ENCODE data around the gene ATP1B4.
"Not testable (repeated sequence)": the region's sequence is repeated elsewhere in the genome, so short reads cannot be mapped to it uniquely, and the experiment has no call there.

ATP1B4 gene

GRCh38 chrX:120361764-120362305 is at the start of gene ATP1B4:
TSS of gene ATP1B4 (plus strand) at chrX:120362089. CDS start at chrX:120362169, 80 bp downstream.
- no peak for DNase-seq (ENCODE audit: low spot score)

DNA sequence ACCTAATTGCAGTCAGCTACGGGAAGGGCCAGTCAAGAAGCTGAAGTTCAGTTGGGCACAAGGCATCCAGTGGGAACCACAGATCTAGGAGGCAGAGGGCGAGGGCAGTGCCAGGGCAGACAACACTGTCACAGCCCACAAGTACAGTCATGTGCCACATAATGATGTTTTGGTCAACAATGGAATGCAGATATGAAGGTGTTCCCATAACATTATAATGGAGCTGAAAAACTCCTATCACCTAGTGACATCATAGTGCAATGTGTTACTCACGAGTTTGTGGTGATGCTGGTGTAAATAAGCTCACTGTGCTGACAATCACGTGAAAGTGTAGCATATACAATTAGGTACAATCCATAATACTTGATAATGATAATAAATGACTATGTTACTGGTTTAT is 46.1 kb upstream of the ATP1B4 start:
- DNase-seq (ENCODE audit: low spot score): no peak

- DNase-seq (ENCODE audit: low spot score): no peak
Observed at GRCh38 chrX:120316587-120317283, 45.2 kb upstream of the ATP1B4 start.

- no peak for DNase-seq (ENCODE audit: low spot score)
Observed at GRCh38 chrX:120318411-120318810, 43.5 kb upstream of the ATP1B4 start.

DNA sequence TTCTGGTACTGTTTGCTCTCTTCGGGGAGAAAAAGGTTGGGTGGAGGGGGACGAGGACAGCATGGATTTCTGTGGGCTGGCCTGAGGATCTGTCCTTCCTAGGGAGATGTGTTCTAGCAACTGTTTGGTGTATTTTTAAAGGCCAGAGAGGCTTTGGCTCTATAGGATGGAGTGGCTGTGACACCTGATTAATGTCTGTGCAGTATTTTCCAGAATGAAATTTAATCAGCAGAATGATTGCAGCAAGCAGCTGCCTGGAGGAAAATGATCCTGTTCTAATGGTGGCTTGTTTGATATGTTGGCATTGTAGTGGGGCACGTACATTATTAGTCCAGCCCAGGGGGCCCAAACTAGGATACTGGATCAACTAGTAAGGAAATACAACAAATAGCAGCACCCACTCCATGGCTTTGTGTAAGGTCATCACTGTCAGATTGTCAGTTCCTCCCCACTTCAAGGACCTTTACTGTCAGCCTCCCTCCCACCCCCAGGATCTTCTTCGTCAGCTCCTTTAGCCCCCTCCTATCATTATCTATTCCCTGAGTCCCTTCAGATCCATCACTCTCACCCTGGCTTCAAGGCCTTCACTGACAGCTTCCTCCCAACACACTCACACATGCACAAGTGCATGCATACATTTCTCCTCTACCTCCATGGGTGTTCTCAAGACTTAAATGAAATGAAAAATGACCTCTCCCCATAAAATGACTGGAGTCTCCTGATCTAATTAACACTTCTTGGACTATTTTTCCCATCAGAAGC is 40.2 kb upstream of the ATP1B4 start:
- no peak for DNase-seq (ENCODE audit: low spot score)

DNA sequence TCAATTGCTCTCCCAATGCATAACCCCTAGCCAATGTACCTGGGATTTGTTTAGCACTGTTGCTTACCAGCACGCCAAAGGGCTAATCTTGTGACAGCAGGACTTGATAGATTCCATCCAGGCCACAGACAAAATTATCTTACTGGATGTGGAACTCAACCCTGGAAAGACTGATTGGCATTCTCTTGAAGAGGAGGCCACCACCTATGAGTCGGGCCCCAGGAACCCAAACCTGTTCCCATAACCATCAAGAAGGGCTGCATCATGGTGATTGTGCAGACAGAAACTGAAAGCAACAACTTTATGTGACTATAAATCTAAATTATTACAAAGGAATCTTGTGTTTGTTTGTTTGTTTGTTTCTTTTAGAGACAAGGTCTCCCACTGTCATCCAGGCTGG is 30.8 kb upstream of the ATP1B4 start:
- no peak for DNase-seq (ENCODE audit: low spot score)

DNA sequence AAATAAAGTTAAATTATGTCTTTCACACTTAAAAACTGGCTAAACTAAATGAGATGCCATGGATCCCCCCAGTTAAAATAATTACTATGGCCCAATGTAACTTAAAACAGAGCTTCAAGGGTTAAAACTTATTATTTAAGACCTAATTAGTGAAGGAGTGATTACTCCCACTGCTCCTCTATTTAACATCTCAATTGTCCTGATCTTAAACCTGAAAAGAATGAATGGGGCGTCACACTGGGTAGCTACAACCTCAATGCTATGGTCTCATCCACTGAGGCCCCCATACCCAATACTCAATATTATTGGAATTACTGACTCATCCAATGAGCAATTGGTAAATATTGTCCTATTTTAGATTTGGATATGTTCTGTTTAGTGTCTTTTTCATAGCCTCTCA is 29.5 kb upstream of the ATP1B4 start:
- DNase-seq (ENCODE audit: low spot score): no peak

GRCh38 chrX:120334151-120334550 is 27.7 kb upstream of the ATP1B4 start:
- no peak for DNase-seq (ENCODE audit: low spot score)

- DNase-seq (ENCODE audit: low spot score): no peak
Observed at GRCh38 chrX:120334603-120335002, 27.3 kb upstream of the ATP1B4 start.

GRCh38 chrX:120335289-120335688 is 26.6 kb upstream of the ATP1B4 start:
- DNase-seq (ENCODE audit: low spot score): no peak

- DNase-seq (ENCODE audit: low spot score): no peak
Observed at GRCh38 chrX:120336899-120337298, 25.0 kb upstream of the ATP1B4 start.

- not testable (repeated sequence) for DNase-seq (ENCODE audit: low spot score)
Observed at GRCh38 chrX:120344566-120344965, 17.3 kb upstream of the ATP1B4 start.

GRCh38 chrX:120350450-120351138 is 11.3 kb upstream of the ATP1B4 start:
- DNase-seq (ENCODE audit: low spot score): no peak

DNA sequence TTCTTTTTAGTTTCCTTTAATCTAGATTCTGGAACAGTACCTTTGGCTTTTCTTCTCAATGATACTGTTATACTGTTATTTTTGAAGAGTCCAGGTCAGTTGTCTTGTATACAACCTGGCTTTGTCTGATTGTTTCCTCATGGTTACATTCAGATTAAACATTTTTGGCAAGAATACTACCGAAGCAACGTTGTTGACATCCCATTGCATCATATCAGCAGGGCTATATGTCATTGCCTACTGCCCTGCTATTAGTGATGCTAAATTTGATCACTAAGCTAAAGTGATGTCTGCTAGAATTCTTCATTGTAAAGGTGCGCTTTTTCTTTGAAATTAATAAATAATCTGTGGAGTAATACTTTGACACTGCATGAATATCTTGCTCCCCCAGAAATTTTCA is 5.8 kb upstream of the ATP1B4 start:
- DNase-seq (ENCODE audit: low spot score): no peak

GRCh38 chrX:120357186-120357585 is 4.7 kb upstream of the ATP1B4 start:
- no peak for DNase-seq (ENCODE audit: low spot score)

GRCh38 chrX:120358737-120359456 is 3.0 kb upstream of the ATP1B4 start:
- DNase-seq (ENCODE audit: low spot score): no peak

DNA sequence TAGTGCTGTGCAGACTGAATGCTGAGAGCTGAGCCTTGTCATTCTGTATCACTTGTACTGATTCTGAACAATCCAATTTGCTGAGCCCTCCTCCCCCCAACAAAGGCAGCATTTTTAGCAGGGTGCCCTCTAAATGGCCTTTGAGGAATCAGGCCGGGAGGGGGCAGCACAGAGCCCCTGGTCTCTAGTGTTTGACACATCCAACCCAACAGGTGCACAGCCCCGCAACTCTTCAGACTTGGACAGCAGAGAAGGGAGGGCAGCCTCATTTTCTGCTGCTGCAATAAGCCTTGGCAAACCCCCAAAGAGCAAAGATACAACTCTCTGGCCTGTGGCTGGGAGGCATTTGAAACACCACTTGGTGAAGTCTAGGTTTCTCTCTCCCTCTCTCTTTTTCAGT is 3.4 kb downstream of the ATP1B4 start:
- no peak for DNase-seq (ENCODE audit: low spot score)

- DNase-seq (ENCODE audit: low spot score): no peak
Observed at GRCh38 chrX:120365968-120366367, 4.1 kb downstream of the ATP1B4 start.

DNA sequence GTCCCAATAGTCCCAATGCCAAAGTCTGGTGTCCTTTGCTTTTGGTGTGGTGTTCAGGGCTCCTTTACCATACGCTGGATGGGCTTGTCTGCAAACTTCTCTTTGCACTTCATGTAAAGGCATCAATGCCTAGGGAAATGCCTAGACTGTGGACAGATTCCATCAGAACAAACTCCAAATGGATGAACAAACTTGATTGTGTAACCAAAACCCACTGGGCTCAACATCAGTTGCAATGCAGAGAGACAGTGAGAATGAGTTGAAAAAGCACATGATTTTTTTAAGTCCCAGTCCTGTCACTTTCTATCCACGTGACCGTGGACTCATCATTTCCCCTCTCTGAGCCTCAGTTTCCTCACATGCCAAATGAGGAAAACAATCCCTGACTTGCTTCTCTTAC is 4.9 kb downstream of the ATP1B4 start:
- DNase-seq (ENCODE audit: low spot score): no peak

DNA sequence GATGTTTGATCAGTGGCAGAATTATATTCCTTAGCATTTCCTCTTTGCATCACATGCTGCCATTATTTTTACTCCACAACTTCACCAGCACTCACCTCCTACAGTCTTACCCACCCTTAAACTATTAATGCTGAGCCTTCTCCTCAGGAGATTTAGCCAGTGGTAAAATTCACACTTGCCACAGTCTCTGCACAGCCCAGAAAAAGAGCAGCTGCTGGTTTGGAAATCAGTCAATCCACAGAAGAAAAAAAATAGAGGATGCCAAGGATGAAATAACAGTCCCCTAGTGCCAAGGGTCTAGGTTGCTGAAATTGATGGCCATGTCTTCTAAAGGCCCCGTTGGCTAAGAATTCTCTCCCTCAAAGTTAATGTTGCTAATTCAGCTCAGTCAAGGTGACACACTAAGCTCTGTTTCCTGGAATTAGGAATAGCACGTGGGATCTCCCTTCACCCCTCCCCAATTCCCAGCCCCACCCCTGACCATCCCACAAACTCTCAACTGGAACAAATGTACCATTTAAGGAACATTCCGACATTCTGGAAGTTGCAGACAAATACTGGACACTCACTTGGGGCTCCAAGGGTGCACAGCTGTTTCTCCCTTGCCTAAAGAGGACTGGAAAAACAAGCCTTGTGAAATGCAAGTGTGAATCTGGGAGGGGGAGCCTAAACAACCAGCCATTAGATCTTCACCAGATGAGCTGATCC is 5.7 kb downstream of the ATP1B4 start:
- no peak for DNase-seq (ENCODE audit: low spot score)

DNA sequence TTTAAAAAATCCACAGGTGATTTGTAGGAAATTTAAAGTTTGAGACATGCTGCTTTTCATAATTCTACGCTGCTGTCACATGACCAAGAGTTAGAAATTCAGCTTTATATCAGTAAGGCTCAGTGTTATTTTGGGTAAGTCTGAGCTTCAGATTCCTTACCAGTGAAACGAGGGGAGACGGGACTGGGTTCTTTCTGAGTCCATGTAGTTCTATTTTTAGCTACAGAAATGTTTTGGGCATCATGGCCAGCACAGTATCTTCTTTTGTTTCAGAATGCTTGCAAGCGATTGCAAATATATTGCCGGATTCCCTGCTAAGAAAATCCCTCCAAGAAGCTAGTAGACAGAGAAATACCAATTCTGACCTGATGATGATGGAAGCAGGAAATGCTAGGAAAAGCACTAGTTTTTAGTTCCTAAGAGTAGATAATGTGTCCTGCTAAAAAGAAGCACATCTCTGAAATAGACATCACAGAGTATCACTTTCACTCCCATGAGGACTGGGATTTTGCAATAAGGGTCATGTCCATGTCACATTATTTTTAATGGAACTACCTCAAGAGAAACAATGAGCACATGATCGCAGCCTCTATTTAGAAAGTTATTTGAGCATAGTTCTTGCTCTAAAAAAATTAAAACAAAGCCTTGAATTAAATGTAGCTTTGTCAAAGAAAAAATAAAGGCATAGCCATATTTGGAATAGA is 10.9 kb downstream of the ATP1B4 start:
- no peak for DNase-seq (ENCODE audit: low spot score)
